Breast epithelium (tissue), 4 donors: ENCODE measurements around the gene OPCML. TPM values are rescaled to one million over a fixed set of nuclear protein-coding genes. Genes with fewer than 3 reads are reported as not detected.

Source experiments
- DNase-seq, 2 donors: peaks; one replicate each; pipeline ENCODE4 v3.0.0-alpha.2; 2019; ENCODE audit warnings: low spot score in 2 of 2
- H3K27ac ChIP-seq, 2 donors: fragments of 200-600 bp; sonication (generic) in 1 of 2; one replicate each; pipeline ENCODE4 v1.5.1; 2016 to 2019; ENCODE audit warnings: mild to moderate bottlenecking in 1 of 2
- H3K27me3 ChIP-seq, 2 donors: fragments of 200-600 bp; sonication (generic) in 1 of 2; one replicate each; pipeline versions ENCODE4 v1.5.1 to v1.6.0; 2017 to 2019; ENCODE audit warnings: control low read depth in 1 of 2, mild to moderate bottlenecking in 1 of 2
- H3K36me3 ChIP-seq: fragments of 200-600 bp; one replicate; pipeline ENCODE4 v1.5.1; 2019
- H3K4me1 ChIP-seq, 2 donors: fragments of 200-600 bp; sonication (generic); one replicate each; pipeline ENCODE4 v1.5.1; 2016 to 2019; ENCODE audit warnings: control low read depth in 1 of 2
- H3K4me3 ChIP-seq, 3 donors: fragments of 200-600 bp; sonication (generic); 1 replicate in 2 of 3; 2 replicates in 1 of 3; pipeline ENCODE4 v1.5.1; 2016 to 2019; ENCODE audit warnings: mild to moderate bottlenecking in 3 of 3, moderate library complexity in 2 of 3
- H3K9me3 ChIP-seq, 2 donors: fragments of 200-600 bp; sonication (generic) in 1 of 2; one replicate each; pipeline ENCODE4 v1.5.1; 2016 to 2019; ENCODE audit warnings: control low read depth in 1 of 2
- CTCF ChIP-seq, 3 donors: fragments of 450-650 bp; IDR thresholded peaks; one replicate each; pipeline ENCODE4 v1.5.1; 2016 to 2017; ENCODE audit warnings: antibody characterized with exemption in 3 of 3, mild to moderate bottlenecking in 3 of 3, moderate library complexity in 3 of 3
- POLR2A ChIP-seq: fragments of 450-650 bp; IDR thresholded peaks from one replicate; pipeline ENCODE4 v1.6.1; 2016; ENCODE audit warnings: antibody characterized with exemption, mild to moderate bottlenecking, moderate library complexity
- POLR2AphosphoS5 ChIP-seq, 3 donors: sonication (generic); formaldehyde crosslinking; IDR thresholded peaks; one replicate each; pipeline ENCODE4 v1.6.1; 2017; ENCODE audit warnings: antibody characterized with exemption in 3 of 3
- intact Hi-C: fragments of 100-400 bp; cut with DNase I; formaldehyde crosslinking; loops from one replicate; pipeline ENCODE4 v1.15.1; 2023; ENCODE audit warnings: low total_unique reads
- total RNA-seq, 3 donors: library from RNA; depleted of rRNA; stranded (reverse); fragments of >200 nt; gene quantifications; one replicate each; pipeline ENCODE4 v1.1.0, GENCODE V29; 2016

Gene OPCML
- total RNA-seq, 3 donors from 2014 or later: not detected

- DNase-seq: no peak
- intact Hi-C loops: no loop called here
These were observed 637.7 kb downstream of the OPCML start for GRCh38 chr11:132894606-132895005.

GRCh38 chr11:132892876-132893275 is 639.4 kb downstream of the OPCML start:
- no peaks in the 10 kb centered on the region for H3K9me3 ChIP-seq
- no peak overlapping the region for H3K27ac ChIP-seq
- H3K4me3 ChIP-seq: no peak overlapping the region
- no peak for DNase-seq
- H3K36me3 ChIP-seq: no peaks in the 10 kb centered on the region
- no peaks in the 10 kb centered on the region for H3K27me3 ChIP-seq
- no peaks in the 10 kb centered on the region for H3K4me1 ChIP-seq
- intact Hi-C loops: no loop called here
- TF ChIP-seq CTCF (IDR thresholded peaks at IDR 0.05): no peak
- no peak for TF ChIP-seq POLR2AphosphoS5 (IDR thresholded peaks at IDR 0.05)
- no peak for TF ChIP-seq POLR2A

More at GRCh38 chr11:132894606-132895005, 637.7 kb downstream of the OPCML start:
- Histone ChIP-seq H3K27ac (no peak overlapping the region), H3K9me3 (no peaks in the 10 kb centered on the region), H3K4me3 (no peak overlapping the region), H3K27me3 (no peaks in the 10 kb centered on the region), H3K36me3 (no peaks in the 10 kb centered on the region), H3K4me1 (no peaks in the 10 kb centered on the region)
- TF ChIP-seq POLR2A: no peak
- no peak for TF ChIP-seq CTCF (IDR thresholded peaks at IDR 0.05)
- TF ChIP-seq POLR2AphosphoS5 (IDR thresholded peaks at IDR 0.05): no peak

GRCh38 chr11:132888226-132888625 is 644.1 kb downstream of the OPCML start:
- intact Hi-C loops: no loop called here
- no peaks in the 10 kb centered on the region for H3K9me3 ChIP-seq
- no peak overlapping the region for H3K27ac ChIP-seq
- TF ChIP-seq CTCF (IDR thresholded peaks at IDR 0.05) (no peak), POLR2A (no peak), POLR2AphosphoS5 (IDR thresholded peaks at IDR 0.05) (no peak)
- no peaks in the 10 kb centered on the region for H3K36me3 ChIP-seq
- H3K4me3 ChIP-seq: no peak overlapping the region
- no peaks in the 10 kb centered on the region for H3K27me3 ChIP-seq
- no peak for DNase-seq
- H3K4me1 ChIP-seq: no peaks in the 10 kb centered on the region

- TF ChIP-seq CTCF (IDR thresholded peaks at IDR 0.05): no peak
- no peak for TF ChIP-seq POLR2AphosphoS5 (IDR thresholded peaks at IDR 0.05)
- no peak for TF ChIP-seq POLR2A
- no peaks in the 10 kb centered on the region for H3K36me3 ChIP-seq
- H3K27ac ChIP-seq: no peak overlapping the region
- intact Hi-C loops: no loop called here
- no peak for DNase-seq
- H3K4me1 ChIP-seq: no peaks in the 10 kb centered on the region
- H3K4me3 ChIP-seq: no peak overlapping the region
- H3K9me3 ChIP-seq: no peaks in the 10 kb centered on the region
- no peaks in the 10 kb centered on the region for H3K27me3 ChIP-seq
These were observed 646.0 kb downstream of the OPCML start for GRCh38 chr11:132886335-132886734.

GRCh38 chr11:132883241-132883640 is 649.1 kb downstream of the OPCML start:
- intact Hi-C loops: no loop called here
- Histone ChIP-seq H3K27me3 (no peaks in the 10 kb centered on the region), H3K4me1 (no peaks in the 10 kb centered on the region), H3K9me3 (no peaks in the 10 kb centered on the region), H3K4me3 (no peak overlapping the region), H3K36me3 (no peaks in the 10 kb centered on the region), H3K27ac (no peak overlapping the region)
- DNase-seq: no peak
- TF ChIP-seq POLR2AphosphoS5 (IDR thresholded peaks at IDR 0.05): no peak
- TF ChIP-seq CTCF (IDR thresholded peaks at IDR 0.05): no peak
- no peak for TF ChIP-seq POLR2A
